CD4-positive, CD25-positive, alpha-beta regulatory T cell (primary cell): ENCODE results near the gene CNGA3. TPM values are rescaled to one million over a fixed set of nuclear protein-coding genes. Genes with fewer than 3 reads are reported as not detected.
"Not testable (repeated sequence)": the region's sequence is repeated elsewhere in the genome, so short reads cannot be mapped to it uniquely, and the experiment has no call there.

Experiments
- ATAC-seq, 2 donors: fragments of 150-1000 bp; cut with Tn5 transposase; one replicate each; pipeline ENCODE4 v1.10.0; 2021; ENCODE audit warnings: low read depth in 2 of 2, moderate number of reproducible peaks in 2 of 2, moderate library complexity in 1 of 2
- DNase-seq, 3 donors: peaks; one replicate each; pipeline versions ENCODE4 v3.0.0 to v3.0.0-alpha.2; 2012 to 2022; ENCODE audit warnings: mixed read lengths in 1 of 3
- H3K27ac ChIP-seq: one replicate; pipeline ENCODE4 v1.7.0; 2013; ENCODE audit warnings: mild to moderate bottlenecking, low read length; ENCODE audit not compliant: insufficient read depth, poor library complexity, severe bottlenecking
- H3K27me3 ChIP-seq: one replicate; pipeline ENCODE4 v1.7.0; 2013; ENCODE audit warnings: low read length; ENCODE audit not compliant: control insufficient read depth, insufficient read depth
- H3K36me3 ChIP-seq: one replicate; pipeline ENCODE4 v1.7.0; 2013; ENCODE audit warnings: mild to moderate bottlenecking, low read length, moderate library complexity; ENCODE audit not compliant: control insufficient read depth, insufficient read depth
- H3K4me1 ChIP-seq: 2 replicates; pipeline ENCODE4 v1.7.0; 2013; ENCODE audit warnings: mild to moderate bottlenecking, low read length; ENCODE audit not compliant: insufficient read depth, control insufficient read depth, poor library complexity, severe bottlenecking
- H3K4me3 ChIP-seq: one replicate; pipeline ENCODE4 v1.7.0; 2013; ENCODE audit warnings: low read depth, mild to moderate bottlenecking, low read length, moderate library complexity
- H3K9me3 ChIP-seq, 2 experiments: 1 replicate in 1 of 2; 2 replicates in 1 of 2; pipeline ENCODE4 v1.7.0; 2013; ENCODE audit warnings: low read length in 2 of 2, mild to moderate bottlenecking in 1 of 2, moderate library complexity in 1 of 2; ENCODE audit not compliant: control insufficient read depth in 2 of 2
- H3K27ac Mint-ChIP-seq, 3 donors: one replicate each; pipeline ENCODE4 v1.8.0; 2020 to 2022; ENCODE audit warnings: mild to moderate bottlenecking in 3 of 3, mixed read lengths in 3 of 3, moderate library complexity in 2 of 3
- H3K27me3 Mint-ChIP-seq: one replicate; pipeline ENCODE4 v1.8.0; 2022; ENCODE audit warnings: mild to moderate bottlenecking, mixed read lengths
- H3K36me3 Mint-ChIP-seq: one replicate; pipeline ENCODE4 v1.8.0; 2020; ENCODE audit warnings: mixed read lengths
- H3K4me1 Mint-ChIP-seq, 4 donors: one replicate each; pipeline ENCODE4 v1.8.0; 2020 to 2022; ENCODE audit warnings: mixed read lengths in 4 of 4, mild to moderate bottlenecking in 1 of 4
- H3K4me3 Mint-ChIP-seq, 4 donors: one replicate each; pipeline ENCODE4 v1.8.0; 2020 to 2022; ENCODE audit warnings: mild to moderate bottlenecking in 4 of 4, mixed read lengths in 4 of 4, moderate library complexity in 3 of 4
- H3K9me3 Mint-ChIP-seq, 7 donors: one replicate each; pipeline ENCODE4 v1.8.0; 2020 to 2022; ENCODE audit warnings: mixed read lengths in 7 of 7, mild to moderate bottlenecking in 3 of 7, moderate library complexity in 2 of 7
- polyA plus RNA-seq, 4 donors: library from polyadenylated mRNA; unstranded; fragments of 300-500 nt; fragmentation: Illumina TruSeq; gene quantifications; one replicate each; pipeline ENCODE4 v1.2.3, GENCODE V29; 2021
- total RNA-seq: library from RNA; stranded (reverse); gene quantifications from one replicate; pipeline ENCODE4 v1.2.3, GENCODE V29; 2022

CNGA3 gene
- total and polyA plus RNA-seq, 5 donors from 2014 or later: not detected

DNA sequence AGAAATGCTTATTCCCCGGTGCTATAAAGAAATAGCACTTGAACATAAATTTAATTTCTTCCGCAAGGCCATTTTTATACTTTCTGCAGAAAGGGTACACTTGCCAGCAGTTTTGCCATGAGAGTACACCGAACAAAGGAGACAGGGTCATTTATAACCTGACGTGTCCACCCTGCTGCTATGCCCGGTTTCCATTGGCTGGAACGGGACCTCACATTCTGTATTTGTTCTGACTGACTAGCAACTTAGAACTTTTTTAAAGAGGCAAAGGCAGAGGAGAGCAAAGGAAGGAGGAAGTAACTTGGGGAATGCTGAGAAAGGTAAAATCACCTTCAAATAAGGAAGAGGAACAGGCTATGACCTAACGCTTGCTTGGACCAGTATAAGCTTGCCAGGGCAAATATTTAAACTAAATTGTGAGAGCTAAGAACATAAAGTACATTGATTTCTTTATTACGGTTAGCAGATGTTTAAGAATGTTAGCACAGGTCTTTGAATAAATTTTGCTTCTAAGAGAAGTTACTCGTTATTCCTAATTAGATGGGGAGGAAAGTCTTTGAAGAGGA, 39.0 kb upstream of the CNGA3 start:
- H3K36me3 ChIP-seq, H3K9me3 ChIP-seq, DNase-seq, H3K4me1 ChIP-seq, ATAC-seq, H3K27me3 Mint-ChIP-seq, H3K9me3 Mint-ChIP-seq, H3K27ac ChIP-seq, H3K4me3 ChIP-seq, H3K4me3 Mint-ChIP-seq, H3K27ac Mint-ChIP-seq, H3K36me3 Mint-ChIP-seq, H3K4me1 Mint-ChIP-seq, H3K27me3 ChIP-seq: not testable (repeated sequence)

DNA sequence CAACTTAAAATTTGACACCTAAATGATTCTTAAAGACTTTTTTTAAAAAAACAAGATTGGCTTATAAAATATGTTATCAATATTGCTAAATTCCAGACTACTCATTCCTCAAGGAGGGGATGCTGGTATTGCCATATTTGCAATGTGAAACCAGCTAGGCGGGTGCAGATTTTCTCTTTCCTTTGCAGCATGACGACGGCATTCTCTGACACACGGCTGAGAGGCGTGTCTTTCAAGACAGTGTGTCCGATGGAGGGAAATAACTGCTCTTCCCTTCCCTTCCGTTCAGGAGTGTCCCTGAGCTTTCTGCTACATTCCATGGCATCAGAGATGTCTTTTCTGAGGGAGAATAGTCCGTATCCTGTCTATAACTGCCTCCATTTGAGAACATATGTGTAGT, 38.2 kb upstream of the CNGA3 start:
- Histone ChIP-seq H3K36me3 (no peaks in the 10 kb centered on the region), H3K27me3 (no peaks in the 10 kb centered on the region), H3K4me1 (no peaks in the 10 kb centered on the region), H3K27ac (no peak overlapping the region), H3K4me3 (no peak overlapping the region), H3K9me3 (no peaks in the 10 kb centered on the region)
- Mint-ChIP-seq H3K36me3 (no peaks in the 10 kb centered on the region), H3K4me1 (no peaks in the 10 kb centered on the region), H3K27me3 (peaks cover 11% of the 10 kb centered on the region), H3K4me3 (no peak overlapping the region), H3K27ac (no peak overlapping the region), H3K9me3 (peaks cover 0 to 2% (median 0%) of the 10 kb centered on the region in 7 donors)
- no peak for DNase-seq
- no peak for ATAC-seq

DNA sequence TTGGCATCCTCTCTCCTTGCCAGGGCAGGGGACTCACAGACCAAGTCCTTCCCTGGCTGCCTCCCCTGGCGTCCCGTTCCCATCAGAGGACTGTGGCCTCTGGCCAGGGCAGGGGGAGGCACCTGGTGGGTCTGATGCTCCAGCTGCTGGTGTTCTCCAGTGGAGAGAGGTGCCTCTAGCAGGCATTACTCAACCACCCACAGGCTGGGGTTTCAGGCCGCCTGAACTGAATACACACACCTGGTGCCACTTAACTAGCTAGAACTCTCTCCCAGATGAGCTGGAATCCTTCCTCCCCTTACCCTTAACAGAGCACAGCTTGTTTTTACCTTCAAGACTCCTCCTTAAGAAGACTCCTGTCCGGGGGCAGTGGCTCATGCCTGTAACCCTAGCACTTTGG, 37.7 kb upstream of the CNGA3 start:
- ATAC-seq (no peak), DNase-seq (no peak)
- Histone ChIP-seq H3K27me3 (no peaks in the 10 kb centered on the region), H3K9me3 (no peaks in the 10 kb centered on the region), H3K27ac (no peak overlapping the region), H3K4me1 (no peaks in the 10 kb centered on the region), H3K36me3 (no peaks in the 10 kb centered on the region), H3K4me3 (no peak overlapping the region)
- H3K4me3 Mint-ChIP-seq: no peak overlapping the region
- peaks cover 0 to 2% (median 0%) of the 10 kb centered on the region in 7 donors for H3K9me3 Mint-ChIP-seq
- no peaks in the 10 kb centered on the region for H3K4me1 Mint-ChIP-seq
- H3K27me3 Mint-ChIP-seq: peaks cover 14% of the 10 kb centered on the region
- no peaks in the 10 kb centered on the region for H3K36me3 Mint-ChIP-seq
- no peak overlapping the region for H3K27ac Mint-ChIP-seq

DNA sequence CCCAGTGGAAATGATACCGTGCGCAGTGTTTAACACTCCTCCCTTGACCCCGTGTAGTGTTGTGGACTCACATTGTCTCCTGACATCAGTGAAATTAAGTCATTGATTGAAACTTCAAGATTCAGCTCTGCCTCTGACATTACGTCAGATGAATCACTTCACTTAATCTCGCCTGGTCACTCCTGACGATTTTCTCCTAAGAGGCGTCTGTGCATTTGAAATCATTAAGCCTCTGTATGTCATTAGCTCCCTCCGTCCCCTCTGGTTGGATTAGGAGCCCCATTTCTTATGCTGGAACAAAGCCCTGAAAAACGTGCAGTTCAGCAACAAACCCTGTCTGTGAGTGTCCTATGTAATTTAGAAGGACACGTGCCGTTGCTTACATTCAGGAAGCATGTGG, 36.7 kb upstream of the CNGA3 start:
- Mint-ChIP-seq H3K27me3 (peaks cover 24% of the 10 kb centered on the region), H3K4me3 (no peak overlapping the region), H3K27ac (no peak overlapping the region), H3K4me1 (no peaks in the 10 kb centered on the region), H3K9me3 (peaks cover 0 to 2% (median 0%) of the 10 kb centered on the region in 7 donors), H3K36me3 (no peaks in the 10 kb centered on the region)
- DNase-seq (no peak), ATAC-seq (no peak)
- no peak overlapping the region for H3K4me3 ChIP-seq
- no peaks in the 10 kb centered on the region for H3K4me1 ChIP-seq
- no peaks in the 10 kb centered on the region for H3K36me3 ChIP-seq
- no peaks in the 10 kb centered on the region for H3K9me3 ChIP-seq
- H3K27me3 ChIP-seq: no peaks in the 10 kb centered on the region
- no peak overlapping the region for H3K27ac ChIP-seq

DNA sequence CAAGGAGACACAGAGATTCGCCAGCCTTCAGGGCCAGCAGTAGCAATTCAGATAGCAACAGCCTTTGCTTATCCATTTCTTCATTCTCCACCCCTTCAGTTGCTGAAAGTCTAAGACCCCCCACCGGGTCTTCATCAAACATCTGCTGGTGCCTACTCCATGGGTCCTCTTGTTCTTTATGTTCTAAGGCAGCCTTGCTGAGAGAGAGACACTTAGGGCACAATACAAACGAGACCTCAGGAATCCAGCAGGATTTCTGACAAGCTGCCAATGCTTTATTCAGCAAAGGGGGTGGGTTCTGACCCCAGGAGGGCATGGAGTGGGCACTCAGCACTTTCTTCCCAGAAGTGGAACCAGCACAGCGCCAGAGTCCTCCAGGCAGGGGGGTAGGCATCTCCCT, 36.2 kb upstream of the CNGA3 start:
- H3K36me3 ChIP-seq: no peaks in the 10 kb centered on the region
- peaks cover 28% of the 10 kb centered on the region for H3K27me3 Mint-ChIP-seq
- no peak overlapping the region for H3K27ac ChIP-seq
- no peaks in the 10 kb centered on the region for H3K9me3 ChIP-seq
- no peak overlapping the region for H3K4me3 ChIP-seq
- H3K4me3 Mint-ChIP-seq: no peak overlapping the region
- no peaks in the 10 kb centered on the region for H3K4me1 ChIP-seq
- no peak overlapping the region for H3K27ac Mint-ChIP-seq
- H3K36me3 Mint-ChIP-seq: no peaks in the 10 kb centered on the region
- H3K4me1 Mint-ChIP-seq: no peaks in the 10 kb centered on the region
- no peak for ATAC-seq
- H3K27me3 ChIP-seq: no peaks in the 10 kb centered on the region
- no peak for DNase-seq
- H3K9me3 Mint-ChIP-seq: peaks cover 0 to 2% (median 0%) of the 10 kb centered on the region in 7 donors

DNA sequence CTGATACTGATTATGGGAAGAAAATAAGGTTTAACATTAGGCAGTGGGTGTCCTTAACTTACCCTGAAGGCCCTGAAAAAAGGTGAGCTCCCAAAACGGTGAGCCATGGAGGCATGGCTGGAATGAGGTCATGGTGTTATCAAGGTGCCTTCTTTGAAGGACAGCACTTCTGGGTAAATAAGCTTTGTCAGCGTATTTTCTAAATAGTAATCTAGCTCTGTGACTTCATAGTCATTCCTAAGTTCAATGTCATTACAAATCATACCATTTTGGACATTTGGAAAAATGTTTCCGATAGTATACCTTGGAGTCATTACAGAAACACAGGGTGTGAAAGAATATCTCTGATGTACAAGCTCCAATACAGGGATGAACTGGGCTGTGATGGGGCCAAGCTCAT, 35.2 kb upstream of the CNGA3 start:
- ATAC-seq (no peak), DNase-seq (no peak)
- Mint-ChIP-seq H3K36me3 (no peaks in the 10 kb centered on the region), H3K4me3 (no peak overlapping the region), H3K27me3 (peaks cover 30% of the 10 kb centered on the region), H3K9me3 (peaks cover 0 to 2% (median 0%) of the 10 kb centered on the region in 7 donors), H3K4me1 (no peaks in the 10 kb centered on the region), H3K27ac (no peak overlapping the region)
- Histone ChIP-seq H3K36me3 (no peaks in the 10 kb centered on the region), H3K27me3 (peaks cover 2% of the 10 kb centered on the region), H3K4me1 (no peaks in the 10 kb centered on the region), H3K9me3 (no peaks in the 10 kb centered on the region), H3K4me3 (no peak overlapping the region), H3K27ac (no peak overlapping the region)

DNA sequence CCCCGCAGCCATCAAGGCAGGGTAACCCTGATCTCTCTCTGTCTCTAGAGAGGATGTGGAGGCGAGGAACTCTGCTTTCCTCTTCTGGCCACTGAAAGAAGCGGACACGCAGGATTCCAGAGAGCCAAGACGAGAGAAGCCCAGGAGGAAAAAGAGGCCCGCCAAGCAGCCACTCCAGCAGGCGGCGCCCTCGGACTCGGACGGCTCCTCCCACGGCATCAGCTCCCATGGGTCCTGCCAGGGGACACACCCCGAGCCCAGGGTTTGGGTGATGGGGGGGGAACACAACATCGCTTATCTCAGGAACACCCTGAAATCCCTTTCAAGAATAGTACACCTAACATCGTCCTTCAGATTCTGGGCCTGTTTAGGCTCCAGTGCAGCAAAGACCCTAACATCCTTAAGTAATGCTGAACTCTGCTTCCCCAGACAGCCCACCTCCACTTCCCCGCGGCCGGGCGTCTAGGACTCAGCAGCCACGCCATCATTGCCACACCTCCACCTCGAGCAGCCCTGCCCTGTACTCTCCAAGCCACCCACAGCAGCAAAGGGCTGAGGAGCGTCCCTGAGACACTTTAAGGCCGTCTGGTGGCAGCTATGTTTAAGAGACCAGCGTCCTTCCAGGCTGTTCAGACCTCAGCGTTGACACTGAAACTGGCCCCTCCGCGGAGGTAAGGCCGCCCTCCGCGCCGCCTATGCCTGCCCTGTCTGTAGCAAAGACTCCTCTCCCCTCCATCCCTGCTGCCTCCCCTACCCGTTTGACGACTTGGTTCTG, 34.3 kb upstream of the CNGA3 start:
- DNase-seq (no peak), ATAC-seq (no peak)

More for the DNA sequence above, 34.3 kb upstream of the CNGA3 start:
- Histone ChIP-seq H3K27me3 (peaks cover 2% of the 10 kb centered on the region), H3K27ac (no peak overlapping the region), H3K4me3 (no peak overlapping the region), H3K4me1 (no peaks in the 10 kb centered on the region), H3K36me3 (no peaks in the 10 kb centered on the region), H3K9me3 (no peaks in the 10 kb centered on the region)
- no peak overlapping the region for H3K27ac Mint-ChIP-seq
- H3K4me1 Mint-ChIP-seq: no peaks in the 10 kb centered on the region
- peaks cover 0 to 2% (median 0%) of the 10 kb centered on the region in 7 donors for H3K9me3 Mint-ChIP-seq
- H3K4me3 Mint-ChIP-seq: no peak overlapping the region
- H3K36me3 Mint-ChIP-seq: no peaks in the 10 kb centered on the region
- peaks cover 30% of the 10 kb centered on the region for H3K27me3 Mint-ChIP-seq
